ENCODE data around the gene DSCAM.

DNA sequence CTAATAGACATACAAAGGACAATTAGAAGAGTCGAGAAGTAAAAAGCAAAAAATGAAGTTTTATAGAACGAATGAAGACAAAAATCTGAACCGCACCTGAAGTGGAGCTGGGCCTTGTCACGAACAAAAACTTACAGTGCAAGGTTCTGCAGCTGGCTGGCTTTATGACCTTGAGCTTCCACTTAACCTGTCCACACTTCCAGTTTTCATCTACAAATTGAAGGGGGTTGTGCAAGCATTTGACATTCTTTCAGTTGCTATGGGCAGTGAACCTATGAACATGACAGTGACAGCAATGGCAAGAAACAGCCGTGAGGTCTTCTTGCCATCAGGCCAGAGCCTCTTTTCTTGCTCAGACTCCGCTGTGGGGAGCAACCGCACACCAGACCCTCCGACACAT, 93.2 kb downstream of the DSCAM start:
- no peak for TF ChIP-seq CTCF (IDR thresholded peaks at IDR 0.05)
- TF ChIP-seq POLR2A (IDR thresholded peaks at IDR 0.05): no peak
